Vagina (tissue), 2 donors: Measurements from ENCODE around the gene TMEM107. TPM values are rescaled to one million over a fixed set of nuclear protein-coding genes. Genes with fewer than 3 reads are reported as not detected.

ENCODE experiments used
- DNase-seq, 2 donors: peaks; one replicate each; pipeline ENCODE4 v3.0.0-alpha.2; 2017; ENCODE audit errors: extremely low spot score in 2 of 2
- H3K27ac ChIP-seq: fragments of 200-600 bp; sonication (generic); one replicate; pipeline ENCODE4 v1.5.1; 2019
- H3K27me3 ChIP-seq: fragments of 200-600 bp; sonication (generic); one replicate; pipeline ENCODE4 v1.5.1; 2019
- H3K36me3 ChIP-seq, 2 donors: fragments of 200-600 bp; sonication (generic); one replicate each; pipeline ENCODE4 v1.5.1; 2017 to 2019
- H3K4me1 ChIP-seq: fragments of 200-600 bp; sonication (generic); one replicate; pipeline ENCODE4 v1.5.1; 2019
- H3K4me3 ChIP-seq, 2 donors: fragments of 200-600 bp; sonication (generic); 1 replicate in 1 of 2; 2 replicates in 1 of 2; pipeline ENCODE4 v1.5.1; 2016 to 2019
- H3K9me3 ChIP-seq: fragments of 200-600 bp; sonication (generic); one replicate; pipeline ENCODE4 v1.5.1; 2019
- POLR2A ChIP-seq, 2 donors: fragments of 450-650 bp; IDR thresholded peaks; one replicate each; pipeline ENCODE4 v1.6.1; 2017; ENCODE audit warnings: antibody characterized with exemption in 2 of 2, mild to moderate bottlenecking in 2 of 2, moderate library complexity in 2 of 2
- POLR2AphosphoS5 ChIP-seq, 2 donors: sonication (generic); formaldehyde crosslinking; IDR thresholded peaks; one replicate each; pipeline ENCODE4 v1.9.0; 2017; ENCODE audit warnings: antibody characterized with exemption in 2 of 2, mild to moderate bottlenecking in 2 of 2, low read depth in 1 of 2; ENCODE audit not compliant: insufficient read depth in 1 of 2
- intact Hi-C: fragments of 100-400 bp; cut with DNase I; formaldehyde crosslinking; loops from one replicate; pipeline ENCODE4 v1.15.1; 2023
- microRNA counts, 2 donors: library from miRNA; unstranded; fragments of <30 nt; microRNA quantifications; one replicate each; lab custom pipeline; 2016 to 2017
- microRNA-seq: library from miRNA; unstranded; fragments of <30 nt; microRNA quantifications from one replicate; pipeline ENCODE4, GENCODE V29; 2017; ENCODE audit warnings: borderline number of aligned reads, borderline replicate concordance
- total RNA-seq: library from RNA; depleted of rRNA; stranded (reverse); fragments of >200 nt; gene quantifications from one replicate; pipeline ENCODE4 v1.2.3, GENCODE V29; 2016
- TF ChIP-seq, protein P1 (sequence below), 3 experiments: fragments of 450-650 bp in 2 of 3; fragments of 200-600 bp in 1 of 3; sonication (generic) in 1 of 3; IDR thresholded peaks; one replicate each; pipeline ENCODE4 v1.5.1; 2017 to 2019; ENCODE audit warnings: antibody characterized with exemption in 3 of 3, mild to moderate bottlenecking in 2 of 3, moderate library complexity in 2 of 3

The TMEM107 gene
- total RNA-seq, 1 donor from 2014 or later = 20.6 TPM

DNA sequence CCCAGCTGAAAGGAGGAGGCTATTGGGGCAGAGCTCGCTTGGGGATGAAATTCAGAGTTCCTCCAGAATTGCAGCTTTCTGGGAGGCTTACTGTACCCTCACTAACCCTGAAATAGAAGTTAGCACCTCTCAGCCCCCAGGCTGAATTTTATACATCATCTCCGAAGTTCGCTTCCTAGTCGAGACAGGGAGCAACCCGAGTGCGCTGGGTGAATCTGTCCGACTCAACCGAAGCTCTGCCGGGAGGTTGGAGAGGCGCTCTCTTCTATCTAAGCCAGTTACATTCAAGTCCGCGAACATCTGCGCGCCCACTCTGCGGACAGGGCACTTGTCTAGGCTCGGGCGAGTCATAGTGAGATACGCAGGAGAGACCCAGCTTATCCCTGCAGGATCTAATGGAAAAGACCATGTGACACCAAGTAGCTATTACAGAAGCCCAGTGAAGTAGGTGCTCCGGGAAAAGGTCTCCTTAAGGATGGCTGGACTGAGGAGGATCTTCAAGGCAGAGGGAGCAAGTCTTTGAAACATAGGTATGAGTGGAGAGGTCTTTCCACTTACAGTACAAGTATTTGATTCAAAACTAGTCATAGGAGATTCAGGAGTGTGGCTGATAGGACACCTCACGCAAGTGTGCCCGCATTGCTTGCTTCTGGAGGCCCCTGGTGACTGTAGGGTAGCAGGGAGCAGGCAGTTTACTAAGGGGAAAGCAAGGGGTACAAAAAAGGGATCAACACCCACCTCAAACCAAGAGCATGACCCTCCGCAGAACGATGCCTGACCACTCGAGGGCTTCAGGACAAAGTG lies 51.6 kb downstream of the TMEM107 start:
- TF ChIP-seq, protein P1, sequence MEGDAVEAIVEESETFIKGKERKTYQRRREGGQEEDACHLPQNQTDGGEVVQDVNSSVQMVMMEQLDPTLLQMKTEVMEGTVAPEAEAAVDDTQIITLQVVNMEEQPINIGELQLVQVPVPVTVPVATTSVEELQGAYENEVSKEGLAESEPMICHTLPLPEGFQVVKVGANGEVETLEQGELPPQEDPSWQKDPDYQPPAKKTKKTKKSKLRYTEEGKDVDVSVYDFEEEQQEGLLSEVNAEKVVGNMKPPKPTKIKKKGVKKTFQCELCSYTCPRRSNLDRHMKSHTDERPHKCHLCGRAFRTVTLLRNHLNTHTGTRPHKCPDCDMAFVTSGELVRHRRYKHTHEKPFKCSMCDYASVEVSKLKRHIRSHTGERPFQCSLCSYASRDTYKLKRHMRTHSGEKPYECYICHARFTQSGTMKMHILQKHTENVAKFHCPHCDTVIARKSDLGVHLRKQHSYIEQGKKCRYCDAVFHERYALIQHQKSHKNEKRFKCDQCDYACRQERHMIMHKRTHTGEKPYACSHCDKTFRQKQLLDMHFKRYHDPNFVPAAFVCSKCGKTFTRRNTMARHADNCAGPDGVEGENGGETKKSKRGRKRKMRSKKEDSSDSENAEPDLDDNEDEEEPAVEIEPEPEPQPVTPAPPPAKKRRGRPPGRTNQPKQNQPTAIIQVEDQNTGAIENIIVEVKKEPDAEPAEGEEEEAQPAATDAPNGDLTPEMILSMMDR (IDR thresholded peaks at IDR 0.05) = no peak
- TF ChIP-seq POLR2A (IDR thresholded peaks at IDR 0.05) (no peak), POLR2AphosphoS5 (IDR thresholded peaks at IDR 0.05; ENCODE audit: insufficient read depth in 1 of 2, low read depth in 1 of 2) (no peak)
- H3K9me3 ChIP-seq = no peaks in the 10 kb centered on the region
- intact Hi-C loops = loop anchor here (5.0 kb wide), 1 partner anchor 98 kb away; no protein-coding TSS in a partner anchor
- no peaks in the 10 kb centered on the region for H3K36me3 ChIP-seq
- H3K27me3 ChIP-seq = no peaks in the 10 kb centered on the region
- DNase-seq = no peak
- H3K4me3 ChIP-seq = peak overlapping the region; percentile 50 to 76
- peak overlapping the region; percentile 98 for H3K27ac ChIP-seq
- peaks cover 64% of the 10 kb centered on the region for H3K4me1 ChIP-seq

DNA sequence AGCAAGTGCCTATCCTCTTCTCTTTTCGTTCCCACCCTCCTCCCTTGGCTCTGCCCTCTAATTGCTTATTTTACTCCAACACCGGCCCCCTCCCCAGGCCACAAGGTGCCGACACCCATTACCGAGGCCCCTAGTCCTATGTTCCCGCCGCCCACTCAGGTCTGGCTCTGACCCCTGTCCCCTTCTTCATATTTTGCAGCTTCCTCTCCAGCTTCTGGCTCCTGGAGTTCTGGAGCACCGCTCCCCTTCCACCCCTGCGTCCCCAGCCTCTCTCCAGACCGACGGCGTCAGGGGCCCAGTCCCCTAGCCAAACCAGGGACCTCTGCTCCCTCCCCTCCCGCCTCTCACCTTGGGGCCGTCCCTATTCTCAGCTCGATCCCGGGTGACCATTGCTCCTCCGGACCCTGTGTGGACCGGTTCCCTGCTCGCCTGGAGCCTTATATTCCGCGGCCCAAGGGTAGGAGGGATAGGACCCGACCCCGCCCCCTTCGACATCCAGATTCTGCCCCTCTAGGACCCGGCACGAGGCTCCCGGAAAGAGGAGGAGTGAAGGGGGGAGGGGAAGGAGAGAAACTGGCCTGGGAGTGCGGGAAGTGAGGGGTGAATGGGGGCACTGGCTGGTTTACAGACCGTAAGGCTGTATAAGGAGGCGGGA lies 52.4 kb downstream of the TMEM107 start, which contains the start of gene HES7:
Gene HES7 (minus strand): TSS at position 412 of the 655 bp plus-strand sequence. CDS start 22 bp downstream, at position 390.
- DNase-seq = no peak
- Histone ChIP-seq H3K9me3 (no peaks in the 10 kb centered on the region), H3K27me3 (no peaks in the 10 kb centered on the region), H3K4me3 (peak within 1 kb of the TSS; percentile 50 to 76), H3K4me1 (peaks cover 64% of the 10 kb centered on the region), H3K36me3 (no peaks in the 10 kb centered on the region), H3K27ac (peak within 1 kb of the TSS; percentile 98)
- intact Hi-C loops = loop anchor here (5.0 kb wide), 1 partner anchor 98 kb away; no protein-coding TSS in a partner anchor
- TF ChIP-seq, protein P1 (IDR thresholded peaks at IDR 0.05) = no peak
- TF ChIP-seq POLR2A (IDR thresholded peaks at IDR 0.05) (no peak), POLR2AphosphoS5 (IDR thresholded peaks at IDR 0.05; ENCODE audit: insufficient read depth in 1 of 2, low read depth in 1 of 2) (no peak)

DNA sequence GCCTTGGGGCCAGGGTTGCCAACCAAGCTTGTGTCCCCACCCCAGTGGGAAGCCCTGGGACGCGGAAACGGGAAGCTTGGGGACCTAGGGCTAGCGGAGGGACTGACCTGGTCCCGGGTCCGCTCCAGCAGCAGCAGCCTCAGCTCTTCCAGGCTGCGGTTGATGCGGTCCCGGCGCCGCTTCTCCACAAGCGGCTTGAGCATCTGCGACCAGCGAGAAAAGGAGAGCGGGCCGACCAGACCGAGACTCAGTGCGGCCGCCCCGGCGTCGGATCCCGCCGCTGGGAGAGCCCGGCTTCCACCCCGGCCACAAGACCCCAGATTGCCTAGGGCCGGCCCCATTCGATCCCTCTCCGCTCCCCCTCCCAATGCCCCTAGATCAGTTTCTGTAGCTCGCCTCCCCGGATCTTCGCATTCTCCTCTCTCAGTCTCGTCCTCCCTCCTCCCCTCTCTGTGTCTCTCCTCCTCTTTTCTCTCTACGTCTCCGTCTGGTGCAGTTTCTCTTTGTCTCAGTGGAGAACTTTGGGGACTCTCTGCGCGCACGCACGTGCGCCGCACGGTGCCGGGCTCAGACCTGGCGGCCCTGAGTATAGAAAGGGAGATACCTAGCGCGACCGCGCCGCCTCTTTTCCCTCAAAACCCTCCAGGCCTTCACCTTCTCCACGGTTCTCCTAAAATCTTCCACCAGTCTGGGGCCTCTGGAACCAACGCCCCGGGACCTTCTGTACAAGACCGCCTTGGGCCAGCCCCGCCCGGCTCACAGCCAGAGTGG lies 53.1 kb downstream of the TMEM107 start:
- H3K27ac ChIP-seq = peak overlapping the region; percentile 98
- no peaks in the 10 kb centered on the region for H3K27me3 ChIP-seq
- H3K4me3 ChIP-seq = peak overlapping the region; percentile 50 to 76
- H3K36me3 ChIP-seq = no peaks in the 10 kb centered on the region
- DNase-seq = no peak
- TF ChIP-seq, protein P1 (IDR thresholded peaks at IDR 0.05) = no peak
- TF ChIP-seq POLR2AphosphoS5 (IDR thresholded peaks at IDR 0.05; ENCODE audit: insufficient read depth in 1 of 2, low read depth in 1 of 2) (peak in 1 of 2 donors; percentile 5), POLR2A (IDR thresholded peaks at IDR 0.05) (peak in 1 of 2 donors; percentile 9)
- peaks cover 70% of the 10 kb centered on the region for H3K4me1 ChIP-seq
- H3K9me3 ChIP-seq = no peaks in the 10 kb centered on the region
- intact Hi-C loops = loop anchor here (5.0 kb wide), 1 partner anchor 99 kb away; no protein-coding TSS in a partner anchor

MicroRNAs encoded within 50 kb of the gene (microRNA counts, 767-probe panel; counts per million panel counts)
- microRNA hsa-miR-4521 (lab: Ali Mortazavi, UCI) = 238 to 261 counts per million in 2 donors

Small RNA genes within 50 kb of the gene (microRNA-seq; reads per million reads assigned to microRNA genes)
- gene MIR4521 = 1.9 reads per million
- gene MIR6883 = 1.4 reads per million

Other genes with a start within 250 kb of the TMEM107 start
- gene KCNAB3, start 246.5 kb downstream of the TMEM107 start, total RNA-seq = 2.7 TPM
- 74.4 TPM for gene TRAPPC1, start 244.4 kb downstream of the TMEM107 start, total RNA-seq
- gene CNTROB, start 244.2 kb downstream of the TMEM107 start, total RNA-seq = 20.9 TPM
- not detected for gene GUCY2D, start 173.8 kb downstream of the TMEM107 start, total RNA-seq
- 28.7 TPM for gene ALOX15B, start 137.3 kb downstream of the TMEM107 start, total RNA-seq
- 15.0 TPM for gene ALOX12B, start 88.7 kb downstream of the TMEM107 start, total RNA-seq
- gene ALOXE3, start 57.9 kb downstream of the TMEM107 start, total RNA-seq = 1.5 TPM
- not detected for gene HES7, start 52.3 kb downstream of the TMEM107 start, total RNA-seq
- 215 TPM for gene PER1, start 24.0 kb downstream of the TMEM107 start, total RNA-seq
- 35.6 TPM for gene VAMP2, start 13.4 kb downstream of the TMEM107 start, total RNA-seq
- 9.6 TPM for gene BORCS6, start 13.8 kb upstream of the TMEM107 start, total RNA-seq
- gene AURKB, start 34.2 kb upstream of the TMEM107 start, total RNA-seq = not detected
- 33.9 TPM for gene CTC1, start 71.7 kb upstream of the TMEM107 start, total RNA-seq
- 36.3 TPM for gene PFAS, start 72.9 kb upstream of the TMEM107 start, total RNA-seq
- 19.4 TPM for gene RANGRF, start 112.3 kb upstream of the TMEM107 start, total RNA-seq
- gene SLC25A35, start 119.0 kb upstream of the TMEM107 start, total RNA-seq = 8.3 TPM
- 17.2 TPM for gene ARHGEF15, start 133.9 kb upstream of the TMEM107 start, total RNA-seq
- not detected for gene ODF4, start 163.5 kb upstream of the TMEM107 start, total RNA-seq
- 3,493 TPM for gene RPL26, start 206.8 kb upstream of the TMEM107 start, total RNA-seq
- 2.5 TPM for gene RNF222, start 221.4 kb upstream of the TMEM107 start, total RNA-seq